AG09319 (cell line): ENCODE measurements around the gene OR4S2.

Experiments used
- DNase-seq: peaks from one replicate; pipeline ENCODE4 v3.0.0-alpha.2; 2010; ENCODE audit warnings: low read depth; ENCODE audit errors: extremely low read depth
- CTCF ChIP-seq: IDR thresholded peaks from 2 replicates; pipeline ENCODE4 v1.5.1; 2011; ENCODE audit warnings: low read depth, mild to moderate bottlenecking, inconsistent platforms, low read length, moderate library complexity

Gene OR4S2

DNA sequence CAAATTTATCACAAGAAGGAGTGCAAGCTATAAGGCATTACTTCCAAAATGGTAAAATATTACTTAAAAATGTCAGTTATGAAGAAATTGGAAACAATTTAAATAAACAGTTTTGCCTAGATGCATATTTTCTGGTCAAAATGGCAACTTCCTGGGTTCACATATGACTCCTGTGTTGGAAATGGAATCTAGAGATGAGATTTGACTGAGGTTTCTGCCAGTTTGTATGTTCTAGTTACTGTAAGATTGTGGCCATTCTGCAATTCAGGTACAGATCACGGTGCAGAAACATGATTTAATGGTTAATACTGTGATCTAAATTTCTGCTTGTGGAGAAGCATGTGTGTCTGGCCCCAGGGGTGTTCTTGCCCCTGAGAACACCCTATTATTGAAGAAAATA, 10.5 kb downstream of the OR4S2 start:
- no peak for DNase-seq
- TF ChIP-seq CTCF, result no peak

GRCh38 chr11:55661901-55662300, 13.8 kb downstream of the OR4S2 start, which contains the start of gene OR4C6:
Gene OR4C6, plus strand, starts transcription at chr11:55662201. Its CDS starts 2,966 bp downstream, at chr11:55665167.
- no peak for DNase-seq
- no peak for TF ChIP-seq CTCF

GRCh38 chr11:55669376-55669775, 21.2 kb downstream of the OR4S2 start:
- no peak for TF ChIP-seq CTCF
- DNase-seq, result no peak

DNA sequence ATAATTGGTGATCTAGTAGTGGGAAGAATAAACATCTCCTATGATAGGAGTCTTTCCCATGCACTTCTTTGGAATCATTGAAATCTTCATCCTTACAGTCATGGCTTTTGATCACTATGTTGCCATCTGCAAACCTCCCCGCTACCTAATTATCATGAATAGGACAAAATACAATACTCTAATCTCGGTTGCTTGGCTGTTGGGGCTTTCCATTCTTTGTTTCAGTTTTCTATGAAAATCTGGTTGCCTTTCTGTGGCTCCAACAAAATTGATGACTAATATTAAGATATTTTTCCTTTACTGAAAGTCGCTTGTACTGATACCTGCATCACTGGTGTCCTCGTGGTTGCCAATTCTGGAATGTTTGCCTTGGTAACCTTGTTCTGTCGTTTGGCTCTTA, 25.7 kb downstream of the OR4S2 start:
- TF ChIP-seq CTCF, result no peak
- no peak for DNase-seq

DNA sequence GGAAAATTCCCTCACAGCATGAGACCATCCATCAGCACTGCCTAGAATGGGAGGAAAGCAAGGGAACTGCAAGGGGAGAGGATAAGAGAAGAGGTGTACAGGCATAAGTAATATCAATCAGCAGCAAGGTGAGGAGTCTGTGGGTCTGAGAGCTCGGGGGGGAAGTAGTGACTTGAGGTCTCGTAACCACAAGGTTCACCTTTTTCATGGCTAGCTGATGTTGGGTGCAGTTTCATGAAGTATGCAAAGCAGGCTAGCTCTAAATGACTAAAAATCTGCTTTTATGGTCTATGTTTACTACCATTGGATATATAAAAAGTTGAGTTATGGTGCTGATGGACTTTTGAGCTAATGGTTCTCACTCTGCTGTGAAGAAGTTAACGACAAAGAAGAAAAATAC, 49.7 kb downstream of the OR4S2 start:
- no peak for TF ChIP-seq CTCF

GRCh38 chr11:55701429-55701828, 53.3 kb downstream of the OR4S2 start:
- no peak for DNase-seq
- no peak for TF ChIP-seq CTCF

More for the DNA sequence above, 49.7 kb downstream of the OR4S2 start:
- no peak for DNase-seq
